Activated T-helper 1 cell treated with Interleukin-2 at 50 U/mL for 16 hours (primary cell): ENCODE measurements around the gene TMPRSS4.

Source experiments
- DNase-seq: peaks from one replicate; pipeline ENCODE4 v3.0.0-alpha.2; 2020; ENCODE audit warnings: low read depth

Gene TMPRSS4, protein sequence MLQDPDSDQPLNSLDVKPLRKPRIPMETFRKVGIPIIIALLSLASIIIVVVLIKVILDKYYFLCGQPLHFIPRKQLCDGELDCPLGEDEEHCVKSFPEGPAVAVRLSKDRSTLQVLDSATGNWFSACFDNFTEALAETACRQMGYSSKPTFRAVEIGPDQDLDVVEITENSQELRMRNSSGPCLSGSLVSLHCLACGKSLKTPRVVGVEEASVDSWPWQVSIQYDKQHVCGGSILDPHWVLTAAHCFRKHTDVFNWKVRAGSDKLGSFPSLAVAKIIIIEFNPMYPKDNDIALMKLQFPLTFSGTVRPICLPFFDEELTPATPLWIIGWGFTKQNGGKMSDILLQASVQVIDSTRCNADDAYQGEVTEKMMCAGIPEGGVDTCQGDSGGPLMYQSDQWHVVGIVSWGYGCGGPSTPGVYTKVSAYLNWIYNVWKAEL

DNA sequence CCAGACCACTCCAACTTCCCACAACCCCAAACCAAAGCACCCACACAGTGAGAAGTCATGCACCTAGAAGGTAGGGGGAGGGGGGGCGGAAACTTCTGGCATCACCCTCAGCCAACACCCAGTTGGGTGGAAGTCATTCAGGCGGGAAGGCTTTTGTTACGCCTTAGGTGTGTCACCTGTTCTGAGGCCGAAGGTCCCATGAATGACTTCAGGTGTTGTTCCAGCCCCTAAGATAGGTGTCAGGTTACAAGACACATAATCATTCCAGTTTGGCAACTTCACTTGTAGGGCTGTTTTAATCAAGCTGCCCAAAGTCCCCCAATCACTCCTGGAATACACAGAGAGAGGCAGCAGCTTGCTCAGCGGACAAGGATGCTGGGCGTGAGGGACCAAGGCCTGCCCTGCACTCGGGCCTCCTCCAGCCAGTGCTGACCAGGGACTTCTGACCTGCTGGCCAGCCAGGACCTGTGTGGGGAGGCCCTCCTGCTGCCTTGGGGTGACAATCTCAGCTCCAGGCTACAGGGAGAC is at the start of gene TMPRSS4:
Gene TMPRSS4, plus strand, starts transcription at position 325 of the 528 bp plus-strand sequence. CDS start 225 bp downstream, outside the sequence.
- DNase-seq: no peak

DNA sequence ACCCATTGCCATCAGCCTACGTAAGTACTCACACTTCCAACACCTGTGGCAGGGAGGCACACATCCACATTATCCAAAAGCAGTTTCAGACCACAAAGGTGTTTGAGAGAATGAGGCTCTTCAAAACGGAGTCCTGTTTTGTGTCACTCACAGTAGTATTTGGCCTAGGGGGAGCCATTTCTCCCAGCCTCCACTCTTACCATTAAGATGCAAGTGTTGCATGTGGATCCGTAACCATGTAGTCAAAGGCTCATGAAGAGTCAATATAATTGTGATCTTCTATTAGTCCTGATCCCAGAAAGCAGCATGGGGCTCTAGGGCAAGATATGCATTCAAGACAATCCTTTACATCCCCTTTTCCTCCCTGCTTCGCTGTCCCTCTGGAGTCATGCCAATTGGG is 49.2 kb upstream of the TMPRSS4 start:
- no peak for DNase-seq

DNA sequence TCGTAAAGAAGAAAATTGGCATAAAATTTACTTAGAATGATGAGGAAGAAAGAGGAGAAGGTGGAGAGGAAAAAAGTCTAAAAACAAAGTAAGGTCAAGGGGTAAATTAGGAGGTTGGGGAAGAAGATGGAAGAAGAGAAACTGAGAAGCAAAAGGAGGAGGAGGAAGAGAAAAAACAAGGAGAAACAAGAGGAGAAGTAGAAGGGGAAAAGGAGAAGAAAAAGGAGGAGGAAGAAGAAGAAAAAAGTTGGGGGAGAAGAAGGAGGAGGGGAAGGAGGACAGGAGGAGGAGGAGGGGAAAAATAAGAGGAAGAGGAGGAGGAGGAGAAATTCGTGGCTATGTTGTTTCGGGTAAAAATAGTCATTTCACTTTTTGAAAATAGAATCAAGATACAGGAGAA is 48.3 kb upstream of the TMPRSS4 start:
- DNase-seq: no peak

DNA sequence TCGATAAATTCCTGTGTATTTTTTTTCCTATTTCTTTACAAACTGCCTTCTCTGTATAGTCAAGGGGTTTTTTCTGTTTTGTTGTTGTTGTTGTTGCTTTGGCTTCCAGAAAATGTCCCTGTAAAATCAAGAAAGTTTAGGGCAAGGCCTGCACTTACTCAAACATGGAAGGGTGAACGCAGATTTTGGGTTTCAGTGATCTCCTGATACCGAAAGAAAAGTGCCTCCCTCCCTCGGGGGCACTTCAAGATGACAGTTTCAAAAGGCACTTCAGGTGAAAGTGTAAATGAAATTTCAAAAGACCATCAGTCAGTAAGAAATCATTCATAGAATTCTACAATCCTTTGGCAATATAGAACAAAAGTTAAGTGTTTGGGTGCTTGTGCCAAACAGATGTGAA is 43.4 kb upstream of the TMPRSS4 start:
- DNase-seq: no peak

DNA sequence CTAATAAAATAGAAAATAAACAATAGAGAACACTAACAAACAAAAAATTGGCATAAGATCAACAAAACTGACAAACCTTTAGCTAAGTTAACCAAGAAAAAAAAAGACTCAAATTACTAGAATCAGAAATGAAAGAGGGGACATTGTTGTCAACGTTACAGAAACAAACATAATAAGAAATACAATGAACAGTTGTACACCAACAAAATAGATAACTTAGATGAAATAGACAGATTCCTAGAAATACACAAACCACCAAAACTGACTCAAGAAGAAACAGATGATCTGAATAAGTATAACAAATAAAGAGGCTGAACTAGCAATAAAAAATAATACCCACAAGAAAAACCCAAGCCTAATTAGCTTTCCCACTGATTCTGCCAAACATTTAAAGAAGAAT is 34.7 kb upstream of the TMPRSS4 start:
- no peak for DNase-seq

DNA sequence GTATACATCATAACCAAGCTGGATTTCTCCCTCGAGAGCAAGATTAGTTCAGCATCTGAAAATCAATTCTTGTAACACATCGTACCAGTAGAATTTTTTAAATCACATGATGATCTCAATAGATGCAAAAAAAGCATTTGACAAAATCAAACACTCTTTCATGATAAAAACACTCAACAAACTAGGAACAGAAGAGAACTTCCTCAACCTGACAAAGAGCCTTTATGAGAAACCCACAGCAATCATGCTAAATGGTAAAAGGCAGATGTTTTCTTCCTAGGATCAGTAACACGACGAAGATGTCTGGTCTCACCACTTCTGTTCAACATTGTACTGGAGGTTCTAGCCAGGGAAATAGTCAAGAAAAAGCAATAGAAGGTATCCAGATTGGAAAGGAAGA is 34.1 kb upstream of the TMPRSS4 start:
- DNase-seq: no peak

DNA sequence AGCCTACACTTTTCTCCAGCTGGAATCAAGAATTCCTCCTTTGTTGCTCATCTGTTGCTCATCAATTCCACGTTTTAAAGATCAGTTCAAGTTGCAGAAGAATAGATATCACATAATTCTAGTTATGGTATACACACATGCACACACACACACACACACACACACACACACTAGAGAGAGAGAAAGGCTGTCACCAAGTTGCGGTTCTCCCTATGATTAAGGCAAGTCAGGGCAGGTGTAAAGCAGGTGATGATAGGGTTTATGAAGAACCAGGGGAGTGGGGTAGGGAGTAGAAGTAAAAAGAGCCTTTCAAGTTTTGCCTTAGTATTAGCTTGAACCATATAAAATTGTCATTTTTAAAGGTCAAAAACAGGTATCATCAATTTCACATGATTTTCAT is 31.7 kb upstream of the TMPRSS4 start:
- DNase-seq: no peak

DNA sequence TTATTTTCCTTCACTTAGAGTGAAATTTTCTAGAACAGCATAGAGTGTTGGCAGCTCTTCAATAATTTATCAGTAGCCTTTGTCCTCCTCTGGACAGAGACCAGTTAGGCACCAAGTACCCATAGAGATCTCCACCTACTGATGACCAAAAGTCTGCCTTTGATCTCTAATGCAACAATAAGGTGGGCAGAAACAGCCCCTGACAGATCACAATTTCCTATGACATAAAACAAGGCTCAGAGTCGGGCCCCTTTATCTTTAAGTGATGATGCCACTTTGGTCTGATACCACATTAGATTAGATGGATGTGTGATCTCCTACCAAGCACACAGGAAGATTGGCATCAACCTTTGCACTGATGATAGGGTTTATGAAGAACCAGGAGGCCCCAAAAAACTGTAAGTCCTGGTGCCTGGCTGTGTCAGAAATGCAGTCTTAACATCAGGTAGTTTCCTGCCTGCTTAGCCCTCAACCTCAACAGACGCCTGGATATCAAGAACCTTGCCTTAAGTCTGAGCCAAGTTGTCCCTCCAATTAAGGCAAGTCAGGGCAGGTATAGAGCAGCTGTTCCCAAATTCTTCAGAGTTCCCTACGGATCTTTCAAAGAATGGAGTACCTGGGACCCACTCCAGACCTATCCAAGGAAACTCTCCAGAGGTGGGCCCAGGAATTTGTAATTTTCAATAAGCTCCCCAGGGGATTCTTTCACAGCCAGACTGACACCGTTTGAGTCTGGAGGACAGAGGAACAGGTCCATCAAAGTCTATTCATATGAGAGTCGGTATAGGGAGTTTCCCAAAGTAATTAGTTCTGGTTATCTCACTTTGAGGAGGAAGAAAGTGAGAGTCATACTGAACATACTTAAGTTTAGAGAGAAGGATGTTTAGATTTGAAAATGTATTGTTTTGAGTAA is 30.6 kb upstream of the TMPRSS4 start:
- DNase-seq: peak; percentile 17

DNA sequence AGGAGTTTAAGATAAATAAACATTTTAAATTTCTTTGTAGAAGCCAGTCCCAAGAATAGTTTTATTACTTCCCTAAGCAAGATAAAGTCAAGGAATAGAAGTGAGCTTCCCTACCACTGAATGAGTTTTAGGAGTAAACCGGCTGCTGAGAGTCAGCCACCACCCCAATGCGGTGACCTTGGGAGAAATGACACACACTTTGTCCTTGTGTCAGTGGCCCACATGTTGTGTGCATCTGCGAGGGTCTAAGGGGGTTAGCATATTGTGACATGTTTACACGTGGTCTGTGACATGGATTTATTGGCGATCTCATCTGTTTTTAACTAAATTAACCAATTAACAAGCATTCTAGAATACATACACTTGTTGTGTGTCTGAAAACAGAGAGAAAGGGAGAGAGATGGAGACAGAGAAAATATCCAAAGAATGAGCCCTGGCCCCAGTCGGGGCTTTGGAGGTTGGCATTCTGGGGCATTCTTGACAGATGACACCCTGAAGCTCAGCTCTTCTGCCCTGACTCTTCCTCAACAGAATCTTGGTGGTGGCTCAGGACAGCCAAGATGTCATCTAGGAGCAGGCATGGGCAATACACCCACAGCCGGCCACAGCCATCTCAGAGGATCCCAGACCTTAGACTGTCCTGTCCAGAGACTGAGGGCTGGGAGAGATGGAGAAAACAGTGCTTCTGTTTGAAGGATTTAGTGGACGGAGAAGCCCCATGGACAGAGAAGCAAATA is 29.7 kb upstream of the TMPRSS4 start:
- DNase-seq: no peak

DNA sequence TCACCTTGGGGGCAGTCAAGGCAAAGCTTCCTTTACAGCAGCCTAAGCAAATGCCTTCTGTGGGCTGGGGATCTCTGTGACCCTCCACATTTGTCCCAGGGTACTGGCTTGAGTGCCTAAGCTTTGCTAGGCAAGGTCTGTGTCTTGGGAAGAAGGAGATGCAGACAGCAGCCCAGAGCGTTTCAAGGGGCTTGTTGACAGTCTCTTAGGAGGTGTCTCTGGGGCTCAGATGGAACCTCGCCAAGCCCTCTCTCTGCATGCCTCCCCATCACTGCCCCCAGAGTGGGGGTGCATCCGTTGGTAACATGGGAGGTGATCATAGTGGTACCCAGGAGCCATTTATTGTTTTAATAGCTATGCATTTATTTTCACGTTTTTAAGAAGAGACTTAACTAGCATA is 29.1 kb upstream of the TMPRSS4 start:
- DNase-seq: no peak

DNA sequence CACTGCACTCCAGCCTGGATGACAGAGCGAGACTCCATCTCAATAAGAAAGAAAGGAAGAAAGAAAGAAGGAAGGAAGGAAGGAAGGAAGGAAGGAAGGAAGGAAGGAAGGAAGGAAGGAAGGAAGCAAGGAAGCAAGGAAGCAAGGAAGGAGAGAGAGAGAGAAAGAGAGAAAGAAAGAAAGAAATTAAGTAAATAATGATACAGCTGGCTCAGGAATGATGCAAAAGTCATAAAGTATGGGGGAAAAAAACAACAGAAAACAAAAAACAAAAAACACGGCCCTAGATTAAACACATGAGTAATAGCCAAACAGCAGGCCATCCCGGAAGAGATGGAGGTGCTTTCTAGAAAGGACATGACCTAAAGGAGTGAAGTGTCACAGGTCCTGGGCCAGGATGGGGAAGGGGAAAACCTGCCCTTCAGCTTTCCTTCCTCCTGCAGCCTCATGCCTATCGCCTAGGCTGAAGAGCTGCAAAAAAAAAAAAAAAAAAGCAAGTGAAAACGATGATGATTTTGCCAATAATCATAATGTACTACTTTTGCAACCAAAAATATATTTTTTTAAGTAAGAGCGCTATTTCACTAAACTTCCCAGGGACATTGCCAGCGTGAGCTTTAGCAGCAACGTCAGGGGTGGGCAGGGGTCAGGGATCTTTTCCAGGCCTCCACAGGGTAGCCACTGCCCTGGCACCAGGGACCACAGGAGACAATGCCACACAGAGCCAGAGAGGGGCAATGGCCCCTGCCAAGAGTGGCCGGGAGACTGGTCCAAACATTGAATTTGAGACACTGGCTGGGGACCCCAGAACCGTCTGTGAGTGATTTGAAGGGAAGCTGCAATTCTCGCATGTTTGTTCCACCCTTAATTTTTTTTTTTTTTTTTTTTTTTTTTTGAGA is 28.2 kb upstream of the TMPRSS4 start:
- DNase-seq: no peak

DNA sequence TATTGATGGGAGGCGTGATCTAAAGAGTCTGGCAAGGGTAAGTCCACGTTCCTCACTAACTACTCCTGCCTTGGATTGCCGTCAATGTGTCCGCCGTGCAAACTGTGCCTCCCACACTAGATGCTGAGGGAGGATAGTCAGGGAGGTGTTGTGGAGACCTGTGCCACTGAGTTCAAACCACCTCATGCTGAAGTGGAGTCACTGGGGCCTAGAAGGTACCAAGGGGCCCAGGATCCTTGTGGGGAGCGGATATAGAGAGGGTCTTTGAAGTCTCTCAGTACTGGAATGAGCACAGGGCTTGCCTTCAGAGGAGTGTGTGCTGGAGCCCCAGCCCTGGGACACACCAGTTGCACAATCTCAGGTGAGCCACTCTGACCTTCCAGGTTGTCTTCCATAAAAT is 27.1 kb upstream of the TMPRSS4 start:
- DNase-seq: no peak

DNA sequence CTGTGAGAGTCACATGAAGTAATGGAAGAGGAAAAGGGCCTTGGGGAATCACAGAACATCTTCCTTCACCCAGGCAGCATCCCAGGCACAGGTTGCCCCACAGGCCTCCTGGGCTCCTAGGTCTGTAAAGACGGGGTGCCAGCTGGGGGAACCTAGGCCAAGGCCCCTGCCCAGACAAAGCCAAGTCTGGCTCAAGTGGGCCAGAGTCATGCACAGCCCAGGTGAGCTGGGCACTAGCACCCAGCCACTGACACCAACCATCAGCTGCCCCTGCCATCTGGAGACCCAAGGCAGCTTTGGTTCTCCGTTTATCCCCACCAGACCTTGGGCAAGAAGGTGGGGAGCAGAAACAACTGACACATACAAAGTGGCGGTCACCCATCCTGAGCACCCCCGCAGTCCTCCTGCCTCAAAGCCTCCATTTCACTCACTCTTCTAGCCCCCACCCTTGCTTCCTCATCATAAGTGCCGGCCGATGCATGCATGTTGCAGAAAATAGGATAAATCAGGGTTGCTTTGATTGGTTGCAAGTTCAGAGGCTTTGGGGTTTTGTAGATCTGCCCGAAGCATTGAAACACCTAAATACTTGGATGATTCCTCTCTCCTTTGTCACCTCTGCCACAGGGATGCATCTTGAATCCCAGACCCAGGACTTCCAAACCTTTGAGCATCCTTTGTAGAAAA is 26.5 kb upstream of the TMPRSS4 start:
- DNase-seq: no peak

DNA sequence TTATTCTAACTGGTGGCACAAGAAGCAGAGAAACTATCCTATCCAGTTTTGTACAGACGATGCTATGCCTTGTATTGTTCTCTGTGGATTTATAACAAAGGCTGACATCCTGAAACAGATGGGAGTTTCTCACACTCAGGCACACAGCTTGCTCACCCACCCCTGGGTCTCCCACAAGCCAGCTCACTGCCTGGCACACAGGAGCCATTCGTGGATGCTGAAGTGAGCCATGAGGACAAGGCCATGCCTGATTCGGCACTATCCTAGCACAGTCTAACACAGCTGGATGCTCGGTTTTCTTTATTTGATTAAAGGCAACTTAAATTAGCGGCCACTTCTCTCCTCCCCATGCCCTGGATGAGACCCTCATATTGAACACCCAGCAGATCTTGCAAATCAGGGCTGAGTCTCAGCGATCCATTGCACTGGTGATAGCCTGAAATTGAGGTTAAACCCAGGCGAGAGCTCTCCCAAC is 25.7 kb upstream of the TMPRSS4 start:
- no peak for DNase-seq

DNA sequence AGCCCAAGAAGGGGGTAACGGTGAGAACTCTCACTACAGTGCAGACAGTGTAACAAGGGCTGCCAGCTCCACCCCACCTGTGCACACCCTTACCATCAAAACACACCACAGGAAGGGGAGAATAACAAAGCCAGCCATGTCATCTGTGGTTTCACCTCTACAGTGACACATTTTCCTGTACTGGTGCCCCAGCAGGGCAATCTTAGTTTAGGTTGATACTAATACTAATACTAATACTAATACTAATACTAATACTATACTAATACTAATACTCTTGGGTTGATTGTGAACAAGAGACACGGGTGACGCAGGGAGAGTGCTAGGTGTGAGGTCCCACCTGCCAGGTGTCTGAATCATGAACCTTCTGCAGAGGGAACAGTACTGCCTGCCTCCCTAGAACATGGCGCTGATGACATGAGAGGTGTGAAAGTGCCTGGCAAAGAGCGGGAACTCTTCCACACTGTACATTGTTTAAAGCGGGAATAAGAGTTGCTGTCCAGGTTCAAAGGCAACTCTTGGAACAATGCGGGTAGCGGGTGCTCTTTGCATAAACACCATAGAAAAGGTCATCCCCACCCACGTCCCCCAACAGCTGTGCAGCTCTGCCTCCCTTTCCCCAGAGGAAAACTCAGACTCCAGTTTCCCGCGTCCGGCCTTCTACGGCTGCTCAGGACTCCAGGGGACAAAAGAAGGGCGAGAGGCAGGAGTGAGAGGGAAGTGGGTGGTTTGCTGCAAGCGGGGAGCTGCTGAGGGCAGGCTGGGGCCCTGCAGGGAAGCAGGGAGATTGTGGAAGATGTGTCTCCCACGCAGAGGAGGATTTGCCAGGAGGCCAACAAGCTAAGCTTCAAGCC is 25.0 kb upstream of the TMPRSS4 start:
- peak; percentile 66 for DNase-seq

DNA sequence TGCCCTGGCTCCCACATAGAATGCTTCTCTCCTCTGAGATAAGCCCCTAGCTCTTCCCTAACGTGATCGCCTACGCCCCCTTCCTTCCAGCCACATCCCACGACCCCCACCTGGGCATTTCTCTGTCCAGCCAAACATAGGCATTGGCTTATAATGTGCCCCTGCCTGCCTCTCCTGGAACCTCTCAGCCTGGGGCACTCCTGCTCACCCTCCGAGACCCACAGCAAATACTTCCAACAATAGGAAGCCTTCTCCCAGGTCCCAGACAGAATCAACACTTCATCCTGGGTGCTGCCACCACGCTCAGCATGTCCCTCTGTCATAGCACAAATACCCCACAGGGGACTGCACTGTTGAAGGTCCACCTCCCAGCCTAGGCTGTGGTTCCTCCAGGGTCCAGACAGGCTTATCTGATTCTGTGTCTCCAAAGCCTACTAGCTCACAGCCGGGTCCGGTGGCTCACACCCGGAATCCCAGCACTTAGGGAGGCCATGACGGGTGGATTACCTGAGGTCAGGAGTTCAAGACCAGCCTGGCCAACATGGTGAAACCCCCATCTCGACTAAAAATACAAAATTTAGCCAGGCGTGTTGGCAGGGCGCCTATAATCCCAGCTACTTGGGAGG is 24.2 kb upstream of the TMPRSS4 start:
- no peak for DNase-seq

DNA sequence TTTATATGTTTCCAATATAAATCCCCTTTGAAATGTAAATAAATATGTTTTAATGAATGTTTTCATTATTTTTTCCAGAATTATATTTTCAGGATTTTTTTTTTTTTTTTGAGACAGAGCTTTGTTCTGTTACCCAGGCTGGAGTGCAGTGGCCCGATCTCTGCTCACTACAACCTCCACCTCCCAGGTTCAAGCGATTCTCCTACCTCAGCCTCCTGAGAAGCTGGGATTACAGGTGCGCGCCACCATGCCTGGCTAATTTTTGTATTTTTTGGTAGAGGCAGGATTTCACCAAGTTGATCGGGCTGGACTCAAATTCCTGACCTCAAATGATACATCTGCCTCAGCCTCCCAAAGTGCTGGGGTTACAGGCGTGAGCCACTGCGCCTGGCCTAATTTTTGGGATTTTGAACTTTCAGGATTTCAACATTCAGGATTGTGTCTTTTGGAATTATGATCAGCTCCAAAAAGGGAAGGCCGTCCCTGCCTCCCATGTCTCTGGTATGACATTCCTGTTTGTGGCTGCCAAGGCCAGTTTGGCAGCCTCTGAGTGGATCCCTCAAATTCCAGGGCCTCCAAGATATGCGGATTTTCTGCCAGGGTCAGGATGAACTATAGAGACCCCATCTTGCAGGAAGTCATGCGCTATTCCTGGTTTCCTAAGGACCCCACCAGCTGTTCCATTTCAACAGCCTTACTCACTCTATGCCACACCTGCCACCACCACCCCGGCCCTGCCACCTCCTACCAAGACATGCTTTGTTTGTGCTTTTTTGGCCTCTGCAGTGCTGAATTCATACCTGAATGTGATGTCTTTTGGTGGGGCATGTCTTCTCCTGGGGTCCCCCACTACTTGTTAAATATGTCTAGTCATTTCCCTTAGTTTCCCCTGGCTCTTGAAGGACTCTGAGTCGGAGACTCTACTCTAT is 21.9 kb upstream of the TMPRSS4 start:
- no peak for DNase-seq

DNA sequence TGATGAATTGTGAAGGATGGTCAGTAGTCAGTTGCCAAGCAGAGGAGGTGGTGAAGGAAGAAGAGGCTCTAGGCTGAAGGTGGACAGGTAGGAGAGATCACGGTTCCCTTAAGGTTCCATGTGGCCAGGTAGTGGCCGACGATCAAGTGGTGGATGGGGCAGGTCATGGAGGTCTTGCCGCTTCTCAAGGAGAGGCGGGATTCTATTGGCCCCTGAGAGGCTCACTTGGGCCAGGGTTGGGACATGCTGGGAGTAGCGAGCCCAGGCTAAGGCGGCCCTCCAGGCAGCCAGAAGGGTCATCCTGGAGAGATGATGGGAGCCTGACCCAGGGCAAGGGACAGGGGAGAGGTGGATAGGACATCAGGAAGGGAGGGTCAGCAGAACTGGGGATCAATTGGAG is 20.9 kb upstream of the TMPRSS4 start:
- no peak for DNase-seq
